Suprapubic skin (tissue), 4 donors: ENCODE results near the gene NARS2.

Source experiments
- EP300 ChIP-seq: sonication (generic); formaldehyde crosslinking; IDR thresholded peaks from one replicate; pipeline ENCODE4 v1.6.1; 2017; ENCODE audit warnings: antibody characterized with exemption
- POLR2A ChIP-seq, 2 donors: fragments of 450-650 bp; IDR thresholded peaks; one replicate each; pipeline ENCODE4 v1.6.1; 2017; ENCODE audit warnings: antibody characterized with exemption in 2 of 2, mild to moderate bottlenecking in 2 of 2, moderate library complexity in 2 of 2
- POLR2AphosphoS5 ChIP-seq, 3 donors: sonication (generic); formaldehyde crosslinking; IDR thresholded peaks; one replicate each; pipeline ENCODE4 v1.6.1; 2017; ENCODE audit warnings: antibody characterized with exemption in 3 of 3
- TF ChIP-seq, protein P1 (sequence below), 2 donors: fragments of 200-600 bp in 1 of 2; fragments of 450-650 bp in 1 of 2; sonication (generic) in 1 of 2; IDR thresholded peaks; one replicate each; pipeline ENCODE4 v1.5.1; 2016 to 2019; ENCODE audit warnings: antibody characterized with exemption in 2 of 2, mild to moderate bottlenecking in 1 of 2, moderate library complexity in 1 of 2

DNA sequence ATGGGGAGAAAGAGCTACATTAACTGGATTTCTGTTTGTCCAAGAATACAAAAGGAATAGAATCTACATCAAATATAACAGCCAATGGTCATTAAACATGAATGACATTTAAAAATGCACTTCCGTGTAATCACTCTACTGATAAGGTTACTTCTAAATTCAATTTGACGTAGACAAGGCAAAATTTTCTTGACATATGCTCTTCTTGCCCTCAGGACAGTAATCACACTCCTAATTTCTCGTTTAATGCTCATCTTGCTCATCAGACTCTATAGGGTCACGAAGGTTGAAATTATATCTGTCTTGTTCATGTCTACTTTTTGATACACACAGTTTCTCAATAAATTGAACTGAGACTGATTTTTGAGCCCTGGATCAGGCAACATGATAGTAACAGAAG lies 58.4 kb downstream of the NARS2 start:
- TF ChIP-seq POLR2A (IDR thresholded peaks at IDR 0.05) (no peak), EP300 (no peak), POLR2AphosphoS5 (IDR thresholded peaks at IDR 0.05) (no peak)
- TF ChIP-seq, protein P1, sequence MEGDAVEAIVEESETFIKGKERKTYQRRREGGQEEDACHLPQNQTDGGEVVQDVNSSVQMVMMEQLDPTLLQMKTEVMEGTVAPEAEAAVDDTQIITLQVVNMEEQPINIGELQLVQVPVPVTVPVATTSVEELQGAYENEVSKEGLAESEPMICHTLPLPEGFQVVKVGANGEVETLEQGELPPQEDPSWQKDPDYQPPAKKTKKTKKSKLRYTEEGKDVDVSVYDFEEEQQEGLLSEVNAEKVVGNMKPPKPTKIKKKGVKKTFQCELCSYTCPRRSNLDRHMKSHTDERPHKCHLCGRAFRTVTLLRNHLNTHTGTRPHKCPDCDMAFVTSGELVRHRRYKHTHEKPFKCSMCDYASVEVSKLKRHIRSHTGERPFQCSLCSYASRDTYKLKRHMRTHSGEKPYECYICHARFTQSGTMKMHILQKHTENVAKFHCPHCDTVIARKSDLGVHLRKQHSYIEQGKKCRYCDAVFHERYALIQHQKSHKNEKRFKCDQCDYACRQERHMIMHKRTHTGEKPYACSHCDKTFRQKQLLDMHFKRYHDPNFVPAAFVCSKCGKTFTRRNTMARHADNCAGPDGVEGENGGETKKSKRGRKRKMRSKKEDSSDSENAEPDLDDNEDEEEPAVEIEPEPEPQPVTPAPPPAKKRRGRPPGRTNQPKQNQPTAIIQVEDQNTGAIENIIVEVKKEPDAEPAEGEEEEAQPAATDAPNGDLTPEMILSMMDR (IDR thresholded peaks at IDR 0.05): no peak
